HuH-7.5 (cell line): ENCODE data around the gene LRRC8B.
A peak's percentile ranks its signal among the peaks of the same experiment; 100 is the strongest.
"Not testable (repeated sequence)": the region's sequence is repeated elsewhere in the genome, so short reads cannot be mapped to it uniquely, and the experiment has no call there.

Experiments
- DNase-seq: peaks from one replicate; pipeline ENCODE4 v3.0.0; 2011; ENCODE audit warnings: low spot score

The LRRC8B gene

DNA sequence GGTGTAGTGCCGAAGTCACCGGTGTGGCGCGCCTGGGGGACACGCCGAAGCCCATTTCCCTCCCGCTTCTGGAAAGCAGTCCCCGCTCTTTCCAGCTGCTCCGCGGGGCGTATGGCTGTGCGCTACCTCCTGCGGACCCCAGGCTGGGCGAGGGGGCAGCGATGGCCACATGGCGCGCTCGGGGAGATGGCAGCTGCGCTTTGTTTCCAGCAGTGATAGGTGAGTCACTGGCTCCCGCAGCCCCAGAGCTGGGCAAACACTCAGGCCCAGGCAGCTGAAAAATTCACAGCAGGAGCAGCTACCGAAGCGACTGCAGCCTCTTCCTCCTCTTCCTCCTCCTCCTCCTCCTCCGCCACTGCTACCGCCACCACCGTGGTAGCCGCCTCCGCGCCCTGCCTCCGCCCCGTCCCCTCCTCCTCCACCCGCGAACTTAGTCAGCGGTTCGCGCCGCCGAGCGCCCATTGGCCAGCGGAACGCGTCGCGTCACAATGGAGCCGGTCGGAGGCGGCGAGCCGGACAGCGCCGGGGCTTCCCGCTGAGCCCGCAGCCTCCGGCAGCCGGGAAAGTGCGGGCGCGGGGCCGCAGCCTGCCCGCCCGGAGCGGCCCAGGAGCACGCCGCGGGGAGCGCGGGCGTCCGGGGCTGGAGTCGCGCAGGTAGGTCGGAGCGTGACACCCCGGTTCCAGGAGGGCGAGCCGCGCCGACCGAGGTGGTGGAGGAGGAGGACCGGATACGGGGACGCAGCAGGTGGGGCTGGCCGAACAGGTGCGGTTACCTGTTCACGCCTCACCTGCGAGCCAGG, at the start of gene LRRC8B:
Gene LRRC8B (plus strand): TSS at position 461 of the 800 bp plus-strand sequence. CDS start 57,822 bp downstream, outside the sequence.
- DNase-seq = peak; percentile 70

DNA sequence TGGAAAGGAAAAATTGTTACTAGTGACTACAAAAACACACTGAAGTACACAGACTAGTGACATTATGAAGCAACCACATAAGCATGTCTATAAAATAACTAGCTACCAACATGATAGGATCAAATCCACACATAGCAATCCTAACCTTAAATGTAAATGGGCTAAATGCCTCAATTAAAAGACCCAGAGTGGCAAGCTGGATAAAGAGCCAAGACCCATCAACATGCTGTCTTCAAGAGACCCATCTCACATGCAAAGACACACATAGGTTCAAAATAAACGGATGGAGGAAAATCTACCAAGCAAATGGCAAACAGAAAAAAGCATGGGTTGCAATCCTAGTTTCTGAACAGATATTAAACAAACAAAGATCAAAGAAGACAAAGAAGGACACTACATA, 49.4 kb upstream of the LRRC8B start:
- DNase-seq = no peak

DNA sequence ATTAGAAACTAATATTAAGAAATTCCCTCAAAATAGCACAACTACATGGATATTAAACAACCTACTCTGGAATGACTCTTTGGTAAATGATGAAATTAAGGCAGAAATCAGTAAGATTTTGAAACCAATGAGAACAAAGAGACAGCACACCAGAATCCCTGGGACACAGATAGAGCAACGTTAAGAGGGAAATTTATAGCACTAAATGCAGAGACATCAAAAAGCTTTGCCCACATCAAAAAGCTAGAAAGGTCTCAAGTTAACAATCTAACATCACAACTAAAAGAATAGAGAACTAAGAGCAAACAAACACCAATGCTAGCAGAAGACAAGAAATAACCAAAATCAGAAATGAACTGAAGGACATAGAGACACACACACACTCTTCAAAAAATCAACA, 48.6 kb upstream of the LRRC8B start:
- DNase-seq = no peak

GRCh38 chr1:89483010-89483756, 41.4 kb upstream of the LRRC8B start:
- peak; percentile 25 for DNase-seq

- DNase-seq = no peak
Measured at GRCh38 chr1:89483757-89484077, 40.9 kb upstream of the LRRC8B start.

DNA sequence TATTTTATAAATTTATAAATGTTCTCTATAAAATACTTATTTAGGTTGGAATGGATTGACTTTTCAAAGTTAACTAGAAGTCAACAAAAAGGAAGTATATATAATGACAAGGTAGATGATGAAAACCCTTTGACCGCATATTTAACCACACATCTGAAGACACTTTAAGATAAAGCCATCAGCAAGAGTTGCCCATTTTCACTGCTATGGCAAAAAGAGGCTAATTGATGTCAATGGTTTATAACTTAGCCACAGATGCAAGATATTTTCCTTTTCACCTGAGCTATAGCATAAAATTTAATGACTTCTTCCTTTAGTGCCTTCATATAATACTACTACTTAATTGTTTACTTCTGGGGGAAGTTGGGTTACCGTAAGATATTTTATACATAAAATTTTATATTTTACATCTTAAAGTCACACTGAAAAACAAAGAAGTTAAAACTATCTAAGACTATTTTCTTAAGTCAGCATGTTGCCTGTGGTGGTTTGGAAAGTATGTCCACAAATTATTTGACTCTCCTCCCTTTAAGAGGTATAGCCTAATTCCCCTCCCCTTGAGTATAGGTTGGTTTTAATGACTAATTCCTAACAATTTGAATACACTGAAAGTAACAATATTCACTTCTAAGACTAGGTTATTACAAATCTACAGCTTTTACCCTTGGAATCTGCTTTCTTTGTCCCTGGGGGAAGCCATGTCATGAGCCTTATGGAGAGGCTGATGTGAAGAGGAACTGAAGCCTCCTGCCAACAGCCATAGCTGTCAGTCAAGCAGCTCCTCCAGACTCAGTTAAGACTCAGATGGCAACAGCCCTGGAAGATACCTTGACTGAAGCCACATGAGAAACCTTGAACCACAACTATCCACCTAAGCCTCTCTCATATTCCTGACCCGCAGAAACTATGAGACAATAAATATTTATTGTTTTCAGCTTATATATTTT, 40.3 kb upstream of the LRRC8B start:
- DNase-seq = no peak

DNA sequence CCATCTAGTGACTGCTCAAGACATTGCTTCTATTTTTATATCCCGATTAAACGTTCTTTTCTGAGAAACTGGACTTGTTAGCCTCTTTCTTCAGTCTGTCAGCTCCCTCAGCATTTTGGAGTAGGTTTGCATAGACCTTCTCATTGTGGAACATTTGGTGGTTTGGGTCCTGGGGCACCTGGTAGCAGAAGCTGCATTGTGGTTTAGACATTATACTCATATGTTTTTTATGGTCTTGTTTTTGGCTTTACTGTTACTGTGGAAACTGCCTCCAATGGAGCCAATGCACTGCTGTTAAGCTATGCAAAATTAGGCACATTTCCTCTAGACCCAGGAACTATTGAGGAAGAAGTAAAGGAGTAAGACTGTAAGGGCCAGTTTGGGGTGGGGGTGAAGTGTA, 36.7 kb upstream of the LRRC8B start:
- no peak for DNase-seq

GRCh38 chr1:89489047-89489729, 35.4 kb upstream of the LRRC8B start:
- DNase-seq = no peak

GRCh38 chr1:89490389-89490788, 34.2 kb upstream of the LRRC8B start:
- DNase-seq = no peak

DNA sequence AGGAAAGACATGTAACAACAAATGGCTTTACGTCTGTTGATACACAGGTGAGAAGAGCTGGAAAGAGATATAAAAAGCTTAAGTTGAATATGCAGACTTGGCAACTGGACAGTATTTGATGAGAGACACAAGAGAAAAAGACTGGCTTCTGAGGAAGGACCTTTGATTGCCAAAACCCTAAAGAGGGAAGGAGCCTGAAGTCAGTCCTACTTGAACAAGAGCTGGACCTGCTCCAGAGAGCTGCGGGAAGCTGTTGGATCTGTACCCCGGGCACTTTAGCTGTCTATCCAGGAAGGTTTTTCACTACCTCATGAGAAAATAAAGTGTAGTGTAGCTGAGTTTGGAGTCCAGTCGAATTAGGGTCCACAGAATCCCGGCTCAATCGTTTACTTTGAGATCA, 25.3 kb upstream of the LRRC8B start:
- DNase-seq = no peak

DNA sequence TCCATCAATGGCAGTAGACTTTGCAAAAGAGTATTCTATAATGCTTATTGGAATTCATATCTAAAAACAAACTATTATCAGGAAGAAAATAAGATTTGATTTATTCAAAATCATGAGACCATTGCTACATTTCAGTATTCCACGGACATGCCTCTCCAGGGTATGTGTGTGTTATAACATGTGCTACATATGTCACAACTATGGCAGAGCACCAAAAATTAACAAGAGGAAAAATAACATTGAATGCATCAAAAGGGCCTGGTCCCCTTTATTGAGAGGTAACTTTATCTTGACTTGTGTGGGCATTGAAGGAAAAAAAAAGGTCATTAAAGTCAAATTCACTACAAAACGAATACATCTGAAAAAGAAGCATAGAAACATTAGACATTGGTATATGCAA, 22.6 kb upstream of the LRRC8B start:
- DNase-seq = no peak

- no peak for DNase-seq
Measured at GRCh38 chr1:89502895-89503294, 21.7 kb upstream of the LRRC8B start.

- DNase-seq = no peak
Measured at GRCh38 chr1:89503690-89504089, 20.9 kb upstream of the LRRC8B start.

- DNase-seq = not testable (repeated sequence)
Measured at GRCh38 chr1:89510061-89510460, 14.6 kb upstream of the LRRC8B start.

DNA sequence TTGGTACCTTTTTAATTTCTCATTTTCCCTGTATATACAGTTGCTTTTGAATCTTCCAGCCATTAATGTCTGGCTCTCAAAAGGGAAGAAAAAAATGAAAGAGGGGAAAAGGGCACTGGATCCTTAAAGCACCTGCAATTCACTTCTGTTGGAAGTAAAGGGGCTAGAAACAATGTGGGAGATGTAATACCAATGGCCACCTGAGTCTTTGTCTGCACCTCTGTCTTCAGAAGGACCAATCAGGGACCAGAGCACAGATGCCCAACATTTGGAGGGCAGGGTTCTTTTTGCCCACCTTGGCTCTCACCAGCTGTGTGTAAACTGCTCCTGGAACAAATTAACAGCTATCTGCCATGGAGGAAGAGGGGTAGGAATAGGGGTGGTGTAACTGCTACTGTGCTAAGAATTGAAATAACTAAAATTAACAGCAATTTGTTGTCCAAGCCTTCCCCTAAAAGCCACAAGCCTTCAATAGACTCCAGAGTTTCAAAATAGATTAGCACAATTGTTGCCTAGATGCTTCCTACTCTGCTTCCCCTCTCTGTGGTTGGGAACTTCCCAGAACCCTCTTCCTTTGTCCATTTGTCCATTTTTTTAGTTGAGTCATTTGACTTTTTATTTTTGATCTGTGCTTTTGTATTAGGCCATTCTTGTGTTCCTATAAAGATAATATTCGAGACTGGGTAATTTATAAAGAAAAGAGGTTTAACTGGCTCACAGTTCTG, 11.5 kb upstream of the LRRC8B start:
- no peak for DNase-seq

DNA sequence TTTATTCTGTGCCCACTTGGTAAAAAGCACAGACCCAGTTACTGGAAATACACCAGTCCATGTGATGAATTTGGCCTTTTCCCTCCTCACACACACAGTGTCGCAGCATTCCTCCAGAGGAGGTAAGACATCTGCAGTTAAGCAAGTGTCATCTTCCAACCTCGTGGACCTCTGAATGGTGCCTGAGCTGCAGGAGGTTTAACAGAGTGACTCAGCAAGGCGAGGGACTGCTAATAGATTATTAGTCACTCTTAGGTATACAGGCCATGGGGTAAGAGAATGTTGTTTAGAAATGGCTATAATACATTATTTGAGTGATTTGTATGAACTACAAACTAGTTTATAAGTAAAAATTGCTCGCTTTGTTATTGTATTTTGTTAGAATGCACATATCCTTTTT, 8.6 kb upstream of the LRRC8B start:
- no peak for DNase-seq

GRCh38 chr1:89518221-89518631, 6.4 kb upstream of the LRRC8B start:
- DNase-seq = no peak

DNA sequence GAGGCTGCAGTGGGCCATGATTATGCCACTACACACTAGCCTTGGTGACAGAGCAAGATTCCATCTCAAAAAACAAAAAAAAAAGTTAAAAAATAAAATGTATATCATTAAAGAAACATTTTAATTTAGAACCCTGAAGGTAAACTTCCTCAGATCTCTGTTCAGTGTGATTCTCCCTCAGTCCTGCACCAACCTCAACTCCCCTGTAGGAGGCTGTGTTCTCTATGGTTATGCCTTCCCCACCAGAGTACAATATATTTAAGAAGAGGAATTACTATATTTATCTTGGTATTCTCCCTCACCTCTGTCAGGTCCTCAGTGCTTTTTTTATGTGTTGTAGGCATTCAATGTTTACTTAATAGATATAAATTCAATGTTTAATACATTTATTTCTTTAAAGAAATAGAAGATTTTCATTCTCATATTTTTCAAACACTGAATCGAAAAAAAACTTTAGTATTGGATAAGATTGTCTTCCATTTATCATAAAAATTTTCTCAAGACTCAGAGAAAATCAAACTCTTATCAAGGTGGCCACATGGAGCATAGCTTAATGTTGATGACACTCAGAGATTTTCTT, 4.8 kb upstream of the LRRC8B start:
- DNase-seq = peak; percentile 9

- not testable (repeated sequence) for DNase-seq
Measured at GRCh38 chr1:89521977-89522376, 2.7 kb upstream of the LRRC8B start.

GRCh38 chr1:89523572-89524368, 859 bp upstream of the LRRC8B start:
- DNase-seq = peak; percentile 55
